ENCODE results near the gene DPP10.

DNA sequence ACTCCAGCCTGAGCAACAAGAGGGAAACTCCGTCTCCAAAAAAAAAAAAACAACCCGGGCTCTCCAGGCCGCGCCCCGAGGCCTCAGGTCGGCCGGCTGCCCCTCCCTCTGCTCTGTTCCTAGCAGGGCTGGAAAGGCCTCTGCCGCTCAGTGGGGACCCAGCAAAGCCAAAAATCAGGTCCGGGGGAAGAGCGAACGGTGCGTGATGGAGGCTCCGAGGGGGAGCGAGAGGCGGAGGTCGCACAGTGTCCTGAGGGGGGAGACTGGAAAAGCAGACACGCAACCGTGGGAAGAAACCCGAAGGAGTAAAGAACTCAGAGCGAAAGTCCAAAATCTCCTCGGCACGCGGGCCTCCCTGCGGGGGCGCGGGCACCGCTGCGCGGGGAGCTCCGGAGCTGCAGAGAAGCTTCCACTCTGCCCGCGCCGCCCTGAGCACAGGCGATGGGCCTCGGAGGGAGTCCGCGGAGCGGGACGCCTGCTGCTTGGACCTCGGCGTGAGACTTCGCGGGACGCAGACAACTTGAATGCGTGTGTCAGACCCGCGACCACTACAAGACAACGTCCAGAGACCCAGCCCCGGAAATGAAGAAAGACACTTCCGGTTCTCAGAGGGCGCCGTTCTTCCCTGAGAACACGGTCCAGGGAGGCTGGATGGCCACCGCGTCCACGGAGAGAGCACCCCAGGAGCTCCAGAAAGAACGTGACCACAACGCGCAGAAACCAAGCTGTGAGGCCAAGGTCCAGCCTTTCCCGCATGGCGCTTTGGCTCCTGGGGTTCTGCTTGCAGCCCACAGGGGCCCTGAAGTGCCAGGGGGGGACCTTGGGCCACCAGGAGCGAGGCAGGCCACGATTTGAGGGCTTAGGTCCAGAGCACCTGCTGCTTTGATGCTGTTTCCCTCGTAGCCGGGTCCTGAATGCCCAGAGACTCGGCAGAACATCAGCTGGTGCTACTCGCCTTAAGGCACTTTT, 219.8 kb downstream of the DPP10 start:
- TF ChIP-seq, protein P1, sequence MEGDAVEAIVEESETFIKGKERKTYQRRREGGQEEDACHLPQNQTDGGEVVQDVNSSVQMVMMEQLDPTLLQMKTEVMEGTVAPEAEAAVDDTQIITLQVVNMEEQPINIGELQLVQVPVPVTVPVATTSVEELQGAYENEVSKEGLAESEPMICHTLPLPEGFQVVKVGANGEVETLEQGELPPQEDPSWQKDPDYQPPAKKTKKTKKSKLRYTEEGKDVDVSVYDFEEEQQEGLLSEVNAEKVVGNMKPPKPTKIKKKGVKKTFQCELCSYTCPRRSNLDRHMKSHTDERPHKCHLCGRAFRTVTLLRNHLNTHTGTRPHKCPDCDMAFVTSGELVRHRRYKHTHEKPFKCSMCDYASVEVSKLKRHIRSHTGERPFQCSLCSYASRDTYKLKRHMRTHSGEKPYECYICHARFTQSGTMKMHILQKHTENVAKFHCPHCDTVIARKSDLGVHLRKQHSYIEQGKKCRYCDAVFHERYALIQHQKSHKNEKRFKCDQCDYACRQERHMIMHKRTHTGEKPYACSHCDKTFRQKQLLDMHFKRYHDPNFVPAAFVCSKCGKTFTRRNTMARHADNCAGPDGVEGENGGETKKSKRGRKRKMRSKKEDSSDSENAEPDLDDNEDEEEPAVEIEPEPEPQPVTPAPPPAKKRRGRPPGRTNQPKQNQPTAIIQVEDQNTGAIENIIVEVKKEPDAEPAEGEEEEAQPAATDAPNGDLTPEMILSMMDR (IDR thresholded peaks at IDR 0.05): no peak
- TF ChIP-seq POLR2A (IDR thresholded peaks at IDR 0.05): no peak

Measured in esophagus squamous epithelium (tissue), 4 donors.